ENCODE data around the gene PIWIL1. TPM values are rescaled to one million over a fixed set of nuclear protein-coding genes. Genes with fewer than 3 reads are reported as not detected.

Gene PIWIL1
- total RNA-seq, 4 donors from 2014 or later, result not detected

GRCh38 chr12:130405332-130405731, 67.6 kb downstream of the PIWIL1 start:
- DNase-seq (ENCODE audit: low spot score in 2 of 2), result no peak
- no peaks in the 10 kb centered on the region for H3K36me3 ChIP-seq
- H3K4me1 ChIP-seq, result peaks cover 0 to 3% (median 0%) of the 10 kb centered on the region in 4 donors
- 46 to 62% methylated on average over 7 of the region's 7 CpGs for WGBS, 2 donors
- TF ChIP-seq CTCF (IDR thresholded peaks at IDR 0.05) (no peak), POLR2A (IDR thresholded peaks at IDR 0.05) (no peak), EP300 (IDR thresholded peaks at IDR 0.05) (no peak)
- H3K27ac ChIP-seq, result no peak overlapping the region
- no peak overlapping the region for H3K4me3 ChIP-seq
- H3K9me3 ChIP-seq, result peaks cover 0 to 4% (median 0%) of the 10 kb centered on the region in 4 donors
- H3K27me3 ChIP-seq, result no peaks in the 10 kb centered on the region

GRCh38 chr12:130412384-130412783, 74.7 kb downstream of the PIWIL1 start:
- 95 to 96% methylated on average over 8 of the region's 8 CpGs for whole genome bisulfite sequencing, 2 donors
- H3K4me1 ChIP-seq, result no peaks in the 10 kb centered on the region
- no peaks in the 10 kb centered on the region for H3K36me3 ChIP-seq
- TF ChIP-seq POLR2A (IDR thresholded peaks at IDR 0.05), result no peak
- no peak for TF ChIP-seq CTCF (IDR thresholded peaks at IDR 0.05)
- no peak for TF ChIP-seq EP300 (IDR thresholded peaks at IDR 0.05)
- no peak overlapping the region for H3K4me3 ChIP-seq
- no peaks in the 10 kb centered on the region for H3K27me3 ChIP-seq
- no peak overlapping the region for H3K27ac ChIP-seq
- H3K9me3 ChIP-seq, result peaks cover 0 to 4% (median 0%) of the 10 kb centered on the region in 4 donors
- no peak for DNase-seq (ENCODE audit: low spot score in 2 of 2)

- Histone ChIP-seq H3K27me3 (no peaks in the 10 kb centered on the region), H3K4me3 (no peak overlapping the region), H3K36me3 (no peaks in the 10 kb centered on the region), H3K27ac (no peak overlapping the region), H3K9me3 (no peaks in the 10 kb centered on the region), H3K4me1 (no peaks in the 10 kb centered on the region)
- TF ChIP-seq CTCF (IDR thresholded peaks at IDR 0.05), result no peak
- no peak for TF ChIP-seq POLR2A (IDR thresholded peaks at IDR 0.05)
- TF ChIP-seq EP300 (IDR thresholded peaks at IDR 0.05), result no peak
- DNase-seq (ENCODE audit: low spot score in 2 of 2), result no peak
- WGBS, 2 donors, result 87 to 88% methylated on average over 18 of the region's 18 CpGs
Observed at GRCh38 chr12:130413909-130414308, 76.2 kb downstream of the PIWIL1 start.

GRCh38 chr12:130414381-130414780, 76.7 kb downstream of the PIWIL1 start:
- Histone ChIP-seq H3K4me3 (no peak overlapping the region), H3K36me3 (no peaks in the 10 kb centered on the region), H3K9me3 (no peaks in the 10 kb centered on the region), H3K27ac (no peak overlapping the region), H3K27me3 (no peaks in the 10 kb centered on the region), H3K4me1 (no peaks in the 10 kb centered on the region)
- WGBS, 2 donors, result 82 to 87% methylated on average over 7 of the region's 7 CpGs
- no peak for DNase-seq (ENCODE audit: low spot score in 2 of 2)
- TF ChIP-seq CTCF (IDR thresholded peaks at IDR 0.05) (no peak), POLR2A (IDR thresholded peaks at IDR 0.05) (no peak), EP300 (IDR thresholded peaks at IDR 0.05) (no peak)

- H3K27me3 ChIP-seq, result no peaks in the 10 kb centered on the region
- no peak for DNase-seq (ENCODE audit: low spot score in 2 of 2)
- WGBS, 2 donors, result 75 to 77% methylated on average over 3 of the region's 3 CpGs
- H3K27ac ChIP-seq, result no peak overlapping the region
- H3K4me3 ChIP-seq, result no peak overlapping the region
- no peaks in the 10 kb centered on the region for H3K4me1 ChIP-seq
- no peaks in the 10 kb centered on the region for H3K9me3 ChIP-seq
- H3K36me3 ChIP-seq, result no peaks in the 10 kb centered on the region
- TF ChIP-seq CTCF (IDR thresholded peaks at IDR 0.05), result no peak
- no peak for TF ChIP-seq EP300 (IDR thresholded peaks at IDR 0.05)
- no peak for TF ChIP-seq POLR2A (IDR thresholded peaks at IDR 0.05)
Observed at GRCh38 chr12:130418251-130418650, 80.6 kb downstream of the PIWIL1 start.
